HepG2 (cell line): ENCODE measurements around the gene HRH3. TPM values are rescaled to one million over a fixed set of nuclear protein-coding genes. Genes with fewer than 3 reads are reported as not detected.
A peak's percentile ranks its signal among the peaks of the same experiment; 100 is the strongest.

Experiments
- AFF4 ChIP-seq: sonication (generic); formaldehyde crosslinking; IDR thresholded peaks from 2 replicates; pipeline ENCODE4 v1.4.0; 2020; ENCODE audit warnings: missing genetic modification reagents
- ATF3 ChIP-seq: sonication (generic); formaldehyde crosslinking; IDR thresholded peaks from 2 replicates; pipeline ENCODE4 v1.4.0; 2020; ENCODE audit warnings: missing genetic modification reagents
- DNMT3B ChIP-seq: conservative IDR thresholded peaks from 2 replicates; pipeline ENCODE4 v1.6.1; 2016; ENCODE audit warnings: missing biosample characterization, control low read depth
- GATA4 ChIP-seq: sonication (generic); IDR thresholded peaks from 2 replicates; pipeline ENCODE4 v1.6.1; 2016; ENCODE audit warnings: antibody characterized with exemption, low read depth, borderline replicate concordance
- KLF9 ChIP-seq: IDR thresholded peaks from 2 replicates; pipeline ENCODE4 v1.6.1; 2016; ENCODE audit warnings: low read depth
- KMT2A ChIP-seq: sonication (generic); formaldehyde crosslinking; IDR thresholded peaks from 2 replicates; pipeline ENCODE4 v1.4.0; 2020; ENCODE audit warnings: missing genetic modification reagents
- MED1 ChIP-seq: sonication (generic); formaldehyde crosslinking; IDR thresholded peaks from 2 replicates; pipeline ENCODE4 v1.4.0; 2020; ENCODE audit warnings: missing genetic modification reagents
- MYNN ChIP-seq: sonication (generic); formaldehyde crosslinking; IDR thresholded peaks from 2 replicates; pipeline ENCODE4 v1.4.0; 2020; ENCODE audit warnings: mild to moderate bottlenecking, low read depth, missing genetic modification reagents
- SP1 ChIP-seq, 2 experiments: fragments of 450-650 bp in 1 of 2; sonication (generic) in 1 of 2; formaldehyde crosslinking in 1 of 2; IDR thresholded peaks; 2 replicates each; pipeline versions ENCODE4 v1.4.0 to v1.6.1; 2016 to 2020; ENCODE audit warnings: missing genetic modification reagents in 1 of 2
- TEAD2 ChIP-seq: sonication (generic); formaldehyde crosslinking; IDR thresholded peaks from 2 replicates; pipeline ENCODE4 v1.9.0; 2021; ENCODE audit warnings: missing genetic modification reagents
- TSC22D2 ChIP-seq: sonication (generic); formaldehyde crosslinking; IDR thresholded peaks from 2 replicates; pipeline ENCODE4 v1.5.1; 2020; ENCODE audit warnings: missing genetic modification reagents, mild to moderate bottlenecking, borderline replicate concordance
- ZIK1 ChIP-seq: sonication (generic); formaldehyde crosslinking; IDR thresholded peaks from 2 replicates; pipeline ENCODE4 v1.5.0; 2020; ENCODE audit warnings: mild to moderate bottlenecking, low read depth, missing genetic modification reagents, borderline replicate concordance
- ZSCAN22 ChIP-seq: sonication (generic); formaldehyde crosslinking; IDR thresholded peaks from 2 replicates; pipeline ENCODE4 v1.4.0; 2020; ENCODE audit warnings: mild to moderate bottlenecking, missing genetic modification reagents
- polyA plus RNA-seq, 8 experiments: library from polyadenylated mRNA; depleted of rRNA in 3 of 8; stranded (reverse) in 7 of 8; unstranded in 1 of 8; fragments of >200 nt; fragmentation: Illumina TruSeq in 4 of 8; extraction: Trizol in 4 of 8; gene quantifications; 2 replicates each; pipeline versions ENCODE4 v1.2.1 to v1.2.3, GENCODE V29; 2011 to 2016; ENCODE audit warnings: low read depth in 4 of 8, missing spikeins in 1 of 8, mixed read lengths in 1 of 8; ENCODE audit not compliant: insufficient read depth in 1 of 8
- total RNA-seq, 5 experiments: library from RNA; depleted of rRNA; stranded (reverse); fragments of >200 nt; fragmentation: Illumina TruSeq; extraction: Trizol; gene quantifications; 2 replicates each; pipeline ENCODE4 v1.2.3, GENCODE V29; 2016; ENCODE audit warnings: low read depth in 1 of 5

HRH3 gene
- total and polyA plus RNA-seq, 2 of the 13 experiments (the other 11 are each of a cell fraction or from before 2014, with no cell fraction given) = 0.18 TPM; not detected in 1

GRCh38 chr20:62219992-62220665 is at the start of gene HRH3 (continued):
- TF ChIP-seq AFF4 (CRISPR knock-in tag) (no peak), TEAD2 (CRISPR knock-in tag) (no peak), GATA4 (no peak), DNMT3B (CRISPR knock-in tag) (peak; percentile 69; the same call in 1 of the 2 replicates), TSC22D2 (CRISPR knock-in tag) (peak; percentile 97; the same call in 1 of the 2 replicates), KMT2A (CRISPR knock-in tag) (no peak), ZIK1 (CRISPR knock-in tag) (no peak), ZSCAN22 (CRISPR knock-in tag) (no peak), KLF9 (no peak), SP1 (IDR thresholded peaks at IDR 0.05) (no peak), SP1 (CRISPR knock-in tag; IDR thresholded peaks at IDR 0.05) (peak; percentile 62), MED1 (CRISPR knock-in tag) (0 out of 2 replicates have a peak, but pooled peaks have one; percentile 6), ATF3 (CRISPR knock-in tag) (peak; percentile 70; the same call in 1 of the 2 replicates), MYNN (CRISPR knock-in tag) (0 out of 2 replicates have a peak, but pooled peaks have one; percentile 57)
- TF ChIP-seq, all 625 proteins: peak for 228
